NCI-H2171 treated with DMSO at 0.1 percent for 48 hours (cell line): ENCODE measurements around the gene ELF1.
"Not testable (repeated sequence)": the region's sequence is repeated elsewhere in the genome, so short reads cannot be mapped to it uniquely, and the experiment has no call there.

Source experiments
- DNase-seq: peaks from one replicate; lab custom pipeline; 2025; lab: John Stamatoyannopoulos, UW

The ELF1 gene

DNA sequence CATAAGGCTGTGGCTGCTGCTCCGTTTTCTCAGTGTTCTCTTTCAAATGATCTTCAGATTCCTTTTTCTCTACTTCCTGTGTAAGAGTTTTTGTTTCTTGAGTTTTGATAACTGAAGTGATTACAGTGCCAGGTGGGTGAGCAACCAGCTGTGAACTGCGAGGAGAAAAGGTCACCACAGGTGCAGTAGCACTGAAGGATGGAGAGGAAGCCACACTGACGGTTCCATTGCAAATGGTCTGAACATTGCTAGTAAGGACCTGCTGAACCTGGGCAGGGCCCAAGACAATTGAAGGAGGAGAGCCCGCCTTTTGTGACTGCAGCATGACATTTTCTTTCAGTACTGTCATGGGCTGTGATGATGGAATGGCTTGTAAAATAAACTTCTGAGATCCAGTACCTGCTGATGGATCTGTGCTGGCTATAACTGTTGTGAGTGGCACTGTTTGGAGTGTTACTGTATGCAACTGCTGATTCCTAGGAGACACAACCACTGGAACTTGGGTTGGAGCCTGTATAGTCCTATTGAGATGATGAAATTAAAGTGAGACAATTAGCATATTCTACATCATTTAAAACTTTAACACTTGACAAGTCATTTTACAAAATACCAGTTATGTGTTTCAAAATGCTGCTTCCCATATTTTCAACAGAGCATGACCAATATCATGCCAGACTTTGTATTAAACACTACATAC, 85.5 kb downstream of the ELF1 start:
- no peak for DNase-seq

DNA sequence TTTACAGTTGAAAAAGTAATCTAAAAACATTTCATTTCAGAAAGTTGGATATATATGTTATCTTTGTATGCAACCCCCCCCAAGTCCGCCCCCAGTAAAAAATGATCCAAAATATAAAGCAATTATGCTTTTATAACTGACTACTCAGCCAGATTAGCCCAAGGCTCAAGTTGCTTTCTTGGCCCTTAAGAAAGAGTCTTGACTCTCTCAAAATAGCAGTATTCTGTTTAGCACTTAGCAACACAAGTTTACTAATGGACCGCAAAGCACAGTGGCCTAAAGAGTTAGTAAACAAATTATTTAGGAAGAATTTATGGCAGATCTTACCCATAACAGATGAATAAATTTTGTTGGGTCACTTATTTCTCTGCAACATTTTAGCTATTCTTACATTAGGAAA, 86.9 kb downstream of the ELF1 start:
- DNase-seq = no peak

DNA sequence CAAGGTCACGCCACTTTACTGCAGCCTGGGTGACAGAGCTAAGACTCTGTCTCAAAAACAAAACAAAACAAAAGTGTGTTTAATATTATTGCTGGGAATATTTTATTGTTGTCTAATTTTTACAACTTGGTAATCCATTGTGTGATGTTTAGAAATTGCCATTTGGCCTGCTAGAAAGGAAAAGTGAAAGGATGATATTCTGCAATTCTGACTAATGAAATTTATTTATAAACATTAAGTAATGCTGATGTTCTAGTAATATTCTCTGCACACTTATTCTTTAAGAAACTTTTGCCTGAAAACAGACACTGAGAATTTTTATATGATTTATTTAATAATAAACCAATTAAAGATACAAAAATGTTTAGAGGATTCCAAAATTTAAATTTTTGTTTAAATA, 87.4 kb downstream of the ELF1 start:
- no peak for DNase-seq

GRCh38 chr13:40929883-40930282, 89.2 kb downstream of the ELF1 start:
- not testable (repeated sequence) for DNase-seq

- no peak for DNase-seq
Measured at GRCh38 chr13:40928980-40929379, 90.1 kb downstream of the ELF1 start.

GRCh38 chr13:40927929-40928328, 91.2 kb downstream of the ELF1 start:
- no peak for DNase-seq

- no peak for DNase-seq
Measured at GRCh38 chr13:40923867-40924266, 95.2 kb downstream of the ELF1 start.

GRCh38 chr13:40922437-40923040, 96.6 kb downstream of the ELF1 start:
- DNase-seq = no peak

- DNase-seq = no peak
Measured at GRCh38 chr13:40920826-40921225, 98.3 kb downstream of the ELF1 start.

DNA sequence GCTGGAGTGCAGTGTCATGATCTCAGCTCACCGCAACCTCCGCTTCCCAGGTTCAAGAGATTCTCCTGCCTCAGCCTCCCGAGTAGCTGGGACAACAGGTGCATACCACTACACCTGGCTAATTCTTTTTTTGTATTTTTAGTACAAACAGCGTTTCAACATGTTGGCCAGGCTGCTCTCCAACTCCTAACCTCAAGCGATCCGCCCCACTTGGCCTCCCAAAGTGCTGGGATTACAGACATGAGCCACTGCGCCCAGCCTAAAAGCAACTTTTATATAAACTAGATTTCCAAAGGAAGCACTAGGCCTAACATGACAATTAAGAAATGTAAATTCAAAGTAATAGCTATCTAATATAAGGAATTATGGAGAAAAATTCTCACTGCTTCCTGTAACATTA, 99.2 kb downstream of the ELF1 start:
- not testable (repeated sequence) for DNase-seq

DNA sequence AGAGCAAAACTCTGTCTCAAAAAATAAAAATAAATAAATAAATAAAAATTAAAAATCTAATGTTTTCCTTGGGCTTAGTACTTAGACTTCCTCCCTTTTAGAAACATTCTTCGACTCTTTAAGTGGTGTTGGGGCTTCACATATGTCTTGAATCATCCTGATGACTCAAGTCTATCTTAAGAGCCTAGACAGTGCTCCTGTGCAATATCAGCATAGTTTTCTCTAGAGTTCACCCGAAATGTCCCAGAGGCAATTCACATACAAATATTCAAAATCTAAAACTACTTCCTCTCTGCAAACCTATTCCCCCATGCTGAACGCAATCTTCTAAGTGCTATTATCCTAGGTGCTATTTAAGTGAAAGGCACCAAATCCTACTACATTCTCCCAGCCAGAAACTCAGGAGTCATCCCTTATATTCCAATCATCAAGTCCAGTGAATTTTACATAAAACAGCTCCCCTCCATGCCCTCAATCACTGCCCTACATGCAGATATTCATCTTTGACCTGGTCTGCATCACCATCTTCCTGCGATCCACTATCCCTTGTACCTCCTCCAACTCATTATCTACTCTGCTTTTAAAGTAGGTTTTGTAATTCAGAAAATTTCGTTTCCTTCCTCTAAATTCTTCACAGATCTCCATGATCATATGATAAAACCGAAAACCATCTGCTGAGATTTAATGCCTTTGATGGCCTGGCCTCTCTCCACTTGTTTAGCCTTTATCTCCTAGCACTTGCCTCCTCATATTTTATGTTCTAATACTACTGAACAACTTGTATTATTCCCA, 102.7 kb downstream of the ELF1 start:
- DNase-seq = no peak

DNA sequence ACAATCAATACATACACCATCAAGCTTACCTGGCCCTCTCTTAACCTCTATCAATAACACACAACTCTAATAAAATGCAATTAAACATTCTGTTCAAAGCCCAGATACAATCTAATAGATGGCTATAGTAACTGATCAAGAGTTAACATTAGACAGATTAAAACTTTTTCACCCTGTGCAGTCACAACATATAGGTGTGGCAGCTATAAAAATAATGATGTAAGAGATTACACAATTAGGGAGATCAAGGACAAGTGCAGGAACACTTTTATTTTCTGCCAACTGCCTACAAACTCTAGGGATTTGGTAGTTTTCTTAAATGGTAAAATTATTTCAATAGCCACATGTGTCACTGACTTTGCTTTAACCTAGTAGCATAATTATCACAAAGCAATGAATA, 104.3 kb downstream of the ELF1 start:
- not testable (repeated sequence) for DNase-seq

- DNase-seq = no peak
Measured at GRCh38 chr13:40911341-40911740, 107.8 kb downstream of the ELF1 start.

DNA sequence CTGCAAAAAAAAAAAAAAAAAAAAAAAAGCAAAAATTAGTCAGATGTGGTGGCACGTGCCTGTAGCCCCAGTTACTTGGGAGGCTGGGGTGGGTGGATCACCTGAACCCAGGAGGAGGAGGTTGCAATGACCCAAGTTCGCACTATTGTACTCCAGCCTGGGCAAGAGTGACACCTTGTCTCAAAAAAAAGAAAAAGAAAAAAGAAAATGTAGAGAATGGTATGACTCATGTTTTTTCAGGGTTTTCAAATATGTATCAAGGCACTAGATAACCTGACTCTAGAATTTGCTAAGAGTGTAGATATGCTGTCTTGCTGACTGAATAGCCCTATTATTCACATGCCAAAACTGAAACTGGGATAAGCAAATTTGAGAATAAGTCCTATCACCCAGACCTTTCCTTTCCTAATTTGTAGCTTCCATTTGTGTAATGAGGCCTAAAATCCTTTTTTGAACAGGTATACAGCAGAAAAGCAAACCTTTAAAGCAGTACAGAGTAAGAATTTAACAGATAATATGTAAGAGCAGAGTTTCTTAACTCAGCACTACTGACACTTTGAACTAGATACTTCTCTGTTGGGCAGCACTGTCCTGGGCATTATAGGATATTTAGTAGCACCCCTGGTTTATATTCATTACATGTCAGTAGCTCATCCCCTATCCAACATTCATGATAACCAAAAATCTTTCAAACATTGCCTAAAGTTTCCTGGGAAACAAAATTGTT, 108.6 kb downstream of the ELF1 start:
- DNase-seq = no peak

GRCh38 chr13:40909541-40910200, 109.4 kb downstream of the ELF1 start:
- not testable (repeated sequence) for DNase-seq

- DNase-seq = no peak
Measured at GRCh38 chr13:40908546-40908945, 110.6 kb downstream of the ELF1 start.

DNA sequence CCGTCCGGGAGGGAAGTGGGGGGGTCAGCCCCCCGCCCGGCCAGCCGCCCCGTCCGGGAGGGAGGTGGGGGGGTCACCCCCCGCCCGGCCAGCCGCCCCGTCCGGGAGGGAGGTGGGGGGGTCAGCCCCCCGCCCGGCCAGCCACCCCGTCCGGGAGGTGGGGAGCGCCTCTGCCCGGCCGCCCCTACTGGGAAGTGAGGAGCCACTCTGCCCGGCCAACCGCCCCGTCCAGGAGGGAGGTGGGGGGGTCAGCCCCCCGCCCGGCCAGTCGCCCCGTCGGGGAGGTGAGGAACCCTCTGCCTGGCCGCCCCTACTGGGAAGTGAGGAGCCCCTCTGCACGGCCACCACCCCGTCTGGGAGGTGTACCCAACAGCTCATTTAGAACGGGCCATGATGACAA, 118.1 kb downstream of the ELF1 start:
- DNase-seq = not testable (repeated sequence)

DNA sequence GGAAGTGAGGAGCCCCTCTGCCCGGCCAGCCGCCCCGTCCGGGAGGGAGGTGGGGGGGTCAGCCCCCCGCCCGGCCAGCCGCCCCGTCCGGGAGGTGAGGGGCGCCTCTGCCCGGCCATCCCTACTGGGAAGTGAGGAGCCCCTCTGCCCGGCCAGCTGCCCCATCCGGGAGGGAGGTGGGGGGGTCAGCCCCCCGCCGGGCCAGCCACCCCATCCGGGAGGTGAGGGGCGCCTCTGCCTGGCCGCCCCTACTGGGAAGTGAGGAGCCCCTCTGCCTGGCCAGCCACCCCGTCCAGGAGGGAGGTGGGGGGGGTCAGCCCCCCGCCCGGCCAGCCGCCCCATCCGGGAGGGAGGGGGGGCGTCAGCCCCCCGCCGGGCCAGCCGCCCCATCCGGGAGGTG, 118.5 kb downstream of the ELF1 start:
- not testable (repeated sequence) for DNase-seq

- DNase-seq = no peak
Measured at GRCh38 chr13:40897053-40897452, 122.1 kb downstream of the ELF1 start.

DNA sequence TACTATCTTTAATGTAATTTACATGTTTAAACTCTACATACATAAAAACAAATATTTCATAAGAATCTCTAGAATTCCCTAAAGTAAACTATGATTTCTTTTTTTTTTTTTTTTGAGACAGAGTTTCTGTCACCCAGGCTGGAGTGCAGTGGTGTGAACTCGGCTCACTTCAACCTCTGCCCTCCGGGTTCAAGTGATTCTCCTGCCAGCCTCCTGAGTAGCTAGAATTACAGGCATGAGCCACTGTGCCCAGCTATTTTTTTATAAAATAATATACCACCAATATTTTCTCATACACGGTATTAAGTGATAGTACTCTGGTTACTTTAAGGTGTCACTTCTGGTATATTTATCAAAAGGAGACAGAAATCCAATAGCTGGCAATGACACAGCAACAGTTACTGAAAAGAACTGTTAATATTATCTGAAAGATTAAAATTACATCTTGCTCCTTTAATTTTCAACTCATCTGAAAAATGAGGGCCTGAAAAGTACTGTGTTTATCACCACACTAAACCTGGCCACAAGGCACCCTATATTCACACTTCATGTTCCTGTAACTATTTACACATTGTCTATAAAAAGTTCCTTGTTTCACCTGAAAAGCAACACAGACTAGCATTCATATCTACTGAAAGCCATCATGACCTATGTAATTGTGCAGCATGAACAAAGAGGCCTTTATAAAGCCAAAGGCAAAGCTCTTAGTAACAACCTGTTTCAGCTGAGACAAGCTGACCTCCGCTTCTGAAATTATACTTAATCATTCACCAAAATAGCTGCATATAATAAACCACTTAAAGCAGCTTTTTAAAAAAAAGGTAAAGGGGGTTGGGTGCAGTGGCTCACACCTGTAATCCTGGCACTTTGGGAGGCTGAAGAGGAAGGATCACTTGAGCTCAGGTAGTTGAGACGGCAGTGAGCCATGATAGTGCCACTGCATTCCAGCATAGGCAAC, 123.6 kb downstream of the ELF1 start:
- no peak for DNase-seq

GRCh38 chr13:40893573-40893972, 125.5 kb downstream of the ELF1 start:
- not testable (repeated sequence) for DNase-seq
